ENCODE measurements around the gene SPTBN4. TPM values are rescaled to one million over a fixed set of nuclear protein-coding genes. Genes with fewer than 3 reads are reported as not detected.
"Not testable (repeated sequence)": the region's sequence is repeated elsewhere in the genome, so short reads cannot be mapped to it uniquely, and the experiment has no call there.

SPTBN4 gene
- total RNA-seq, 2 donors from 2014 or later: 0.21 to 0.25 TPM

- not testable (repeated sequence) for H3K4me3 Mint-ChIP-seq; ATAC-seq; H3K27ac Mint-ChIP-seq; H3K36me3 Mint-ChIP-seq (ENCODE audit: low read depth); DNase-seq; H3K9me3 ChIP-seq (ENCODE audit: control insufficient read depth, low read length, poor library complexity, severe bottlenecking); H3K4me1 Mint-ChIP-seq
- peaks cover 33% of the 10 kb centered on the region for H3K27me3 Mint-ChIP-seq
These were observed 79.5 kb downstream of the SPTBN4 start for GRCh38 chr19:40546153-40546841.

GRCh38 chr19:40547190-40547589, 80.4 kb downstream of the SPTBN4 start:
- DNase-seq; H3K4me3 Mint-ChIP-seq; H3K27ac Mint-ChIP-seq; H3K36me3 Mint-ChIP-seq (ENCODE audit: low read depth); H3K9me3 ChIP-seq (ENCODE audit: control insufficient read depth, low read length, poor library complexity, severe bottlenecking); H3K4me1 Mint-ChIP-seq; ATAC-seq: not testable (repeated sequence)
- H3K27me3 Mint-ChIP-seq: peaks cover 34% of the 10 kb centered on the region

GRCh38 chr19:40547836-40548235, 81.0 kb downstream of the SPTBN4 start:
- DNase-seq: no peak
- no peaks in the 10 kb centered on the region for H3K9me3 ChIP-seq (ENCODE audit: control insufficient read depth, low read length, poor library complexity, severe bottlenecking)
- no peaks in the 10 kb centered on the region for H3K36me3 Mint-ChIP-seq (ENCODE audit: low read depth)
- ATAC-seq: no peak
- H3K27ac Mint-ChIP-seq: no peak overlapping the region
- no peak overlapping the region for H3K4me3 Mint-ChIP-seq
- H3K27me3 Mint-ChIP-seq: peaks cover 38% of the 10 kb centered on the region
- peaks cover 10% of the 10 kb centered on the region for H3K4me1 Mint-ChIP-seq

GRCh38 chr19:40549007-40549708, 82.4 kb downstream of the SPTBN4 start:
- Mint-ChIP-seq H3K27me3 (peaks cover 50% of the 10 kb centered on the region), H3K27ac (no peak overlapping the region), H3K36me3 (ENCODE audit: low read depth) (no peaks in the 10 kb centered on the region), H3K4me3 (no peak overlapping the region), H3K4me1 (peaks cover 13% of the 10 kb centered on the region)
- ATAC-seq (peak; percentile 90), DNase-seq (peak; percentile 60 to 62 (median 60))
- H3K9me3 ChIP-seq (ENCODE audit: control insufficient read depth, low read length, poor library complexity, severe bottlenecking): no peaks in the 10 kb centered on the region

- H3K4me1 Mint-ChIP-seq: peaks cover 15% of the 10 kb centered on the region
- no peak for DNase-seq
- no peak overlapping the region for H3K4me3 Mint-ChIP-seq
- H3K27ac Mint-ChIP-seq: no peak overlapping the region
- peaks cover 67% of the 10 kb centered on the region for H3K27me3 Mint-ChIP-seq
- no peaks in the 10 kb centered on the region for H3K36me3 Mint-ChIP-seq (ENCODE audit: low read depth)
- H3K9me3 ChIP-seq (ENCODE audit: control insufficient read depth, low read length, poor library complexity, severe bottlenecking): no peaks in the 10 kb centered on the region
- ATAC-seq: no peak
These were observed 84.2 kb downstream of the SPTBN4 start for GRCh38 chr19:40550951-40551350.

- peaks cover 15% of the 10 kb centered on the region for H3K4me1 Mint-ChIP-seq
- no peaks in the 10 kb centered on the region for H3K9me3 ChIP-seq (ENCODE audit: control insufficient read depth, low read length, poor library complexity, severe bottlenecking)
- DNase-seq: no peak
- no peak overlapping the region for H3K27ac Mint-ChIP-seq
- no peak for ATAC-seq
- H3K27me3 Mint-ChIP-seq: peaks cover 76% of the 10 kb centered on the region
- H3K36me3 Mint-ChIP-seq (ENCODE audit: low read depth): no peaks in the 10 kb centered on the region
- H3K4me3 Mint-ChIP-seq: no peak overlapping the region
These were observed 86.0 kb downstream of the SPTBN4 start for GRCh38 chr19:40552848-40553247.

GRCh38 chr19:40553885-40554857, 87.4 kb downstream of the SPTBN4 start:
- ATAC-seq (no peak), DNase-seq (no peak)
- no peak overlapping the region for H3K27ac Mint-ChIP-seq
- peaks cover 9% of the 10 kb centered on the region for H3K4me1 Mint-ChIP-seq
- peaks cover 78% of the 10 kb centered on the region for H3K27me3 Mint-ChIP-seq
- H3K9me3 ChIP-seq (ENCODE audit: control insufficient read depth, low read length, poor library complexity, severe bottlenecking): no peaks in the 10 kb centered on the region
- no peak overlapping the region for H3K4me3 Mint-ChIP-seq
- H3K36me3 Mint-ChIP-seq (ENCODE audit: low read depth): no peaks in the 10 kb centered on the region

GRCh38 chr19:40555978-40556689, 89.3 kb downstream of the SPTBN4 start:
- no peak overlapping the region for H3K4me3 Mint-ChIP-seq
- no peak for DNase-seq
- peaks cover 70% of the 10 kb centered on the region for H3K27me3 Mint-ChIP-seq
- H3K27ac Mint-ChIP-seq: no peak overlapping the region
- peaks cover 5% of the 10 kb centered on the region for H3K36me3 Mint-ChIP-seq (ENCODE audit: low read depth)
- no peak for ATAC-seq
- H3K9me3 ChIP-seq (ENCODE audit: control insufficient read depth, low read length, poor library complexity, severe bottlenecking): no peaks in the 10 kb centered on the region
- peaks cover 8% of the 10 kb centered on the region for H3K4me1 Mint-ChIP-seq

- H3K4me1 Mint-ChIP-seq: peaks cover 8% of the 10 kb centered on the region
- H3K27me3 Mint-ChIP-seq: peaks cover 71% of the 10 kb centered on the region
- peaks cover 9% of the 10 kb centered on the region for H3K36me3 Mint-ChIP-seq (ENCODE audit: low read depth)
- H3K9me3 ChIP-seq (ENCODE audit: control insufficient read depth, low read length, poor library complexity, severe bottlenecking): no peaks in the 10 kb centered on the region
- DNase-seq (no peak), ATAC-seq (no peak)
- no peak overlapping the region for H3K27ac Mint-ChIP-seq
- no peak overlapping the region for H3K4me3 Mint-ChIP-seq
These were observed 90.2 kb downstream of the SPTBN4 start for GRCh38 chr19:40556953-40557530.

- DNase-seq: no peak
- no peaks in the 10 kb centered on the region for H3K9me3 ChIP-seq (ENCODE audit: control insufficient read depth, low read length, poor library complexity, severe bottlenecking)
- Mint-ChIP-seq H3K36me3 (ENCODE audit: low read depth) (peaks cover 9% of the 10 kb centered on the region), H3K4me3 (no peak overlapping the region), H3K27ac (no peak overlapping the region), H3K27me3 (peaks cover 61% of the 10 kb centered on the region), H3K4me1 (peaks cover 5% of the 10 kb centered on the region)
- ATAC-seq: no peak
These were observed 92.6 kb downstream of the SPTBN4 start for GRCh38 chr19:40559394-40559793.

GRCh38 chr19:40560092-40560507, 93.3 kb downstream of the SPTBN4 start:
- DNase-seq (no peak), ATAC-seq (no peak)
- peaks cover 9% of the 10 kb centered on the region for H3K36me3 Mint-ChIP-seq (ENCODE audit: low read depth)
- no peaks in the 10 kb centered on the region for H3K9me3 ChIP-seq (ENCODE audit: control insufficient read depth, low read length, poor library complexity, severe bottlenecking)
- no peak overlapping the region for H3K4me3 Mint-ChIP-seq
- H3K27me3 Mint-ChIP-seq: peaks cover 61% of the 10 kb centered on the region
- H3K27ac Mint-ChIP-seq: no peak overlapping the region
- peaks cover 3% of the 10 kb centered on the region for H3K4me1 Mint-ChIP-seq

- Mint-ChIP-seq H3K27ac (no peak overlapping the region), H3K4me1 (peaks cover 3% of the 10 kb centered on the region), H3K4me3 (no peak overlapping the region), H3K27me3 (peaks cover 65% of the 10 kb centered on the region), H3K36me3 (ENCODE audit: low read depth) (peaks cover 9% of the 10 kb centered on the region)
- no peak for ATAC-seq
- DNase-seq: no peak
- H3K9me3 ChIP-seq (ENCODE audit: control insufficient read depth, low read length, poor library complexity, severe bottlenecking): no peaks in the 10 kb centered on the region
These were observed 95.1 kb downstream of the SPTBN4 start for GRCh38 chr19:40561947-40562346.
